NK-92 (cell line): ENCODE measurements around the gene MAP3K5.
"Not testable (repeated sequence)": the region's sequence is repeated elsewhere in the genome, so short reads cannot be mapped to it uniquely, and the experiment has no call there.

Experiments
- DNase-seq: peaks from one replicate; lab custom pipeline; 2025; ENCODE audit not compliant: unreplicated experiment; lab: John Stamatoyannopoulos, UW

MAP3K5 gene

GRCh38 chr6:136791296-136792094 lies 782 bp downstream of the MAP3K5 start:
- no peak for DNase-seq

- no peak for DNase-seq
Observed at GRCh38 chr6:136790411-136791295, 1.6 kb downstream of the MAP3K5 start.

GRCh38 chr6:136789440-136789839 lies 2.8 kb downstream of the MAP3K5 start:
- not testable (repeated sequence) for DNase-seq

- DNase-seq: no peak
Observed at GRCh38 chr6:136788069-136788902, 4.0 kb downstream of the MAP3K5 start.

- no peak for DNase-seq
Observed at GRCh38 chr6:136787726-136788068, 4.6 kb downstream of the MAP3K5 start.

GRCh38 chr6:136786658-136787057 lies 5.6 kb downstream of the MAP3K5 start:
- no peak for DNase-seq

- DNase-seq: no peak
Observed at GRCh38 chr6:136784910-136785746, 7.1 kb downstream of the MAP3K5 start.

GRCh38 chr6:136784271-136784664 lies 8.0 kb downstream of the MAP3K5 start:
- DNase-seq: no peak

- DNase-seq: no peak
Observed at GRCh38 chr6:136783495-136784270, 8.6 kb downstream of the MAP3K5 start.

GRCh38 chr6:136783021-136783420 lies 9.3 kb downstream of the MAP3K5 start:
- no peak for DNase-seq

GRCh38 chr6:136782021-136782770 lies 10.1 kb downstream of the MAP3K5 start:
- DNase-seq: no peak

GRCh38 chr6:136780972-136781371 lies 11.3 kb downstream of the MAP3K5 start:
- no peak for DNase-seq

GRCh38 chr6:136779682-136780081 lies 12.6 kb downstream of the MAP3K5 start:
- DNase-seq: no peak

GRCh38 chr6:136777651-136778050 lies 14.6 kb downstream of the MAP3K5 start:
- no peak for DNase-seq

- DNase-seq: no peak
Observed at GRCh38 chr6:136775548-136775947, 16.7 kb downstream of the MAP3K5 start.

- DNase-seq: no peak
Observed at GRCh38 chr6:136775081-136775480, 17.2 kb downstream of the MAP3K5 start.

GRCh38 chr6:136774228-136775041 lies 17.8 kb downstream of the MAP3K5 start:
- no peak for DNase-seq

GRCh38 chr6:136773473-136773796 lies 18.8 kb downstream of the MAP3K5 start:
- no peak for DNase-seq
